ENCODE data around the gene C1QA. TPM values are rescaled to one million over a fixed set of nuclear protein-coding genes. Genes with fewer than 3 reads are reported as not detected.

Gene C1QA
- polyA plus RNA-seq, 2 of the 4 experiments (the other 2 are of a cell fraction), result not detected

GRCh38 chr1:22592051-22592450 is 44.4 kb upstream of the C1QA start:
- FAIRE-seq, result no peak
- TF ChIP-seq HOXA7 (CRISPR knock-in tag; IDR thresholded peaks at IDR 0.05) (no peak), MYC (IDR thresholded peaks at IDR 0.05; ENCODE audit: borderline replicate concordance, low read length) (no peak), HEYL (CRISPR knock-in tag; IDR thresholded peaks at IDR 0.05) (no peak)

DNA sequence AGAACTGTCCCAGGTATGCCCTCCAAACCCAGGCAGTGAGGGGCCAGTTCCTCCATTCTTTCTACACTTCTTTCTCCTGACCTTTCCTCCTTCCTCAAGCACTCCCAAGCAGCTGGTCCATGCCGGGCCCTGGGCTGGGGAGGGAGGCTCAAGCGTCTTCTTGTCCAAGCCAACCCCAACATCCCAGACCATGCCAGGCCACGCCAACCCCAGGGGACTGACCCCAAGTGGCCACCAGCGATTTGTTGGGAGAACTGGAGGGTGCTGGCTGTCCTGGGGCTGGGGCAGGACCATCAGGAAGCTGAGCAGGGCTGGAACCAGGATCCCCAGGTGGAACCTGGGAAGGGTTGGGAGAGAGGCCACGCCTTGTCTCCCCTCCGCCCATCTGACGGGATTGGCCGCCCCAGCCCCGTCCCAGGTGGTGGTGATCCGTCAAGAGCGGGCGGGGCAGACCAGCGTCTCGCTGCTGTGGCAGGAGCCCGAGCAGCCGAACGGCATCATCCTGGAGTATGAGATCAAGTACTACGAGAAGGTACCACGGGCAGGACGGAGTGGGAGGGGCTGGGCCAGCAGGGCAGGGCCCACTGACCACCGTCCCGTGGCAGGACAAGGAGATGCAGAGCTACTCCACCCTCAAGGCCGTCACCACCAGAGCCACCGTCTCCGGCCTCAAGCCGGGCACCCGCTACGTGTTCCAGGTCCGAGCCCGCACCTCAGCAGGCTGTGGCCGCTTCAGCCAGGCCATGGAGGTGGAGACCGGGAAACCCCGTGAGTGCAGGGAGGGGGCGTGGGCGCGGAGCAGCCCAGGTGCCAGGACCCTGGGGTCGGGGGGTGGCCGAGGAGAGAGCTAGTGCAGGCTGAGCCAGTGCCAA is 43.3 kb upstream of the C1QA start:
- no peak overlapping the region for H3K4me2 ChIP-seq
- no peaks in the 10 kb centered on the region for H3K9me3 ChIP-seq
- WGBS (ENCODE audit: missing lambda C conversion rate), result 38% methylated on average over 14 of the region's 38 CpGs
- ChIA-PET POLR2A (no interaction called here), CTCF (interaction anchor here (0.5 kb wide), 1 partner anchor 422 kb away, joined by 3 read pairs; no protein-coding TSS in a partner anchor)
- H3K4me3 ChIP-seq, result no peak overlapping the region
- FAIRE-seq (no peak), ATAC-seq (no peak; a peak in 2 of 6 replicates), DNase-seq (ENCODE audit: low read depth in 1 of 2, low spot score in 1 of 2) (no peak)
- no peak overlapping the region for H3K27ac ChIP-seq
- H3K4me1 ChIP-seq, result no peaks in the 10 kb centered on the region
- TF ChIP-seq HOXB5 (CRISPR knock-in tag; IDR thresholded peaks at IDR 0.05) (no peak), NPAS2 (CRISPR knock-in tag; IDR thresholded peaks at IDR 0.05; ENCODE audit: borderline replicate concordance) (no peak), RNF2 (IDR thresholded peaks at IDR 0.05; ENCODE audit: borderline replicate concordance, low read depth) (no peak), MAX (IDR thresholded peaks at IDR 0.05) (no peak), HDAC2 (IDR thresholded peaks at IDR 0.05) (no peak), E2F6 (IDR thresholded peaks at IDR 0.05; ENCODE audit: borderline replicate concordance, low read depth) (no peak), MAFK (IDR thresholded peaks at IDR 0.05; ENCODE audit: partially characterized antibody) (no peak), FOSL2 (IDR thresholded peaks at IDR 0.05) (no peak), FOSL2 (CRISPR knock-in tag; IDR thresholded peaks at IDR 0.05) (no peak), PHF8 (IDR thresholded peaks at IDR 0.05; ENCODE audit: borderline replicate concordance, low read depth) (no peak), MYC (IDR thresholded peaks at IDR 0.05; ENCODE audit: borderline replicate concordance, low read length) (no peak), TFCP2L1 (CRISPR knock-in tag; IDR thresholded peaks at IDR 0.05) (no peak), ZSCAN20 (CRISPR knock-in tag; IDR thresholded peaks at IDR 0.05) (no peak), TP53 (CRISPR knock-in tag; IDR thresholded peaks at IDR 0.05) (no peak), POLR2AphosphoS2 (conservative IDR thresholded peaks at IDR 0.05; ENCODE audit: low read length) (no peak), CHD2 (IDR thresholded peaks at IDR 0.05; ENCODE audit: low read length, partially characterized antibody) (no peak), ZC3H11A (IDR thresholded peaks at IDR 0.05) (no peak)
- TF ChIP-seq, protein P1, sequence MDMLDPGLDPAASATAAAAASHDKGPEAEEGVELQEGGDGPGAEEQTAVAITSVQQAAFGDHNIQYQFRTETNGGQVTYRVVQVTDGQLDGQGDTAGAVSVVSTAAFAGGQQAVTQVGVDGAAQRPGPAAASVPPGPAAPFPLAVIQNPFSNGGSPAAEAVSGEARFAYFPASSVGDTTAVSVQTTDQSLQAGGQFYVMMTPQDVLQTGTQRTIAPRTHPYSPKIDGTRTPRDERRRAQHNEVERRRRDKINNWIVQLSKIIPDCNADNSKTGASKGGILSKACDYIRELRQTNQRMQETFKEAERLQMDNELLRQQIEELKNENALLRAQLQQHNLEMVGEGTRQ (IDR thresholded peaks at IDR 0.05), result no peak
- TF ChIP-seq, protein P2, sequence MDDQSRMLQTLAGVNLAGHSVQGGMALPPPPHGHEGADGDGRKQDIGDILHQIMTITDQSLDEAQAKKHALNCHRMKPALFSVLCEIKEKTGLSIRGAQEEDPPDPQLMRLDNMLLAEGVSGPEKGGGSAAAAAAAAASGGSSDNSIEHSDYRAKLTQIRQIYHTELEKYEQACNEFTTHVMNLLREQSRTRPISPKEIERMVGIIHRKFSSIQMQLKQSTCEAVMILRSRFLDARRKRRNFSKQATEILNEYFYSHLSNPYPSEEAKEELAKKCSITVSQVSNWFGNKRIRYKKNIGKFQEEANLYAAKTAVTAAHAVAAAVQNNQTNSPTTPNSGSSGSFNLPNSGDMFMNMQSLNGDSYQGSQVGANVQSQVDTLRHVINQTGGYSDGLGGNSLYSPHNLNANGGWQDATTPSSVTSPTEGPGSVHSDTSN (IDR thresholded peaks at IDR 0.05), result no peak

More at GRCh38 chr1:22592051-22592450, 44.4 kb upstream of the C1QA start:
- POLR2A ChIA-PET, result no interaction called here
- Histone ChIP-seq H3K9me3 (no peaks in the 10 kb centered on the region), H3K27ac (no peak overlapping the region), H3K4me3 (no peak overlapping the region), H3K4me2 (no peak overlapping the region), H3K4me1 (no peaks in the 10 kb centered on the region)
- WGBS (ENCODE audit: missing lambda C conversion rate), result 57% methylated on average over 9 of the region's 9 CpGs
- ATAC-seq (no peak), DNase-seq (ENCODE audit: low read depth in 1 of 2, low spot score in 1 of 2) (no peak)
- CTCF ChIA-PET, result interaction anchor here (1.4 kb wide), 1 partner anchor 49 kb away, joined by 4 read pairs; no protein-coding TSS in a partner anchor

DNA sequence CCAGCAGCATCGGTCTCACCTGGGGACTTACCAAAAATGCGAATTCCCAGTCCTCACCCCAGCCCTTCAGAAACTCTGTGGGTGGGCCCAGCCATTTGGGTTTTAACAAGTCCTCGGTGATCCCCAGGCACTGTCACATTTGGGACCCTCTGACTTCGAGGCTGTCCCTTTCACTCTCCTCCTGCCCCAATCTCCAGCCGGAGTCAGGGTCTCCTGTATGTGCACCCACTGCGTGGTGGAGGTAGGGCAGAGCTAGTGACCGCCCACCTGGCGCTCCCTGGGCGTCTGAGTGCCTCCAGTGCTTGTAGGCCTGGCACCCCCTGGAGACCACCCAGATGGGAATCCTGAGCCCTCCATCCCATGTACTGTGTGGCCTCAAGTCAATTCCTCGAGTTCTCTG is 42.0 kb upstream of the C1QA start:
- ATAC-seq (no peak), DNase-seq (ENCODE audit: low read depth in 1 of 2, low spot score in 1 of 2) (no peak), FAIRE-seq (no peak)
- no peaks in the 10 kb centered on the region for H3K9me3 ChIP-seq
- WGBS (ENCODE audit: missing lambda C conversion rate), result 37% methylated on average over 5 of the region's 10 CpGs
- ChIA-PET POLR2A (no interaction called here), CTCF (no interaction called here)
- no peaks in the 10 kb centered on the region for H3K4me1 ChIP-seq
- H3K27ac ChIP-seq, result no peak overlapping the region
- H3K4me2 ChIP-seq, result no peak overlapping the region
- no peak for TF ChIP-seq NR3C1 (IDR thresholded peaks at IDR 0.05)
- no peak for TF ChIP-seq ELK1 (IDR thresholded peaks at IDR 0.05; ENCODE audit: low read depth, low read length)
- no peak for TF ChIP-seq ZSCAN20 (CRISPR knock-in tag; IDR thresholded peaks at IDR 0.05)
- no peak for TF ChIP-seq CHD2 (IDR thresholded peaks at IDR 0.05; ENCODE audit: low read length, partially characterized antibody)
- TF ChIP-seq MYC (IDR thresholded peaks at IDR 0.05; ENCODE audit: borderline replicate concordance, low read length), result no peak
- TF ChIP-seq MAFK (IDR thresholded peaks at IDR 0.05; ENCODE audit: partially characterized antibody), result no peak
- no peak for TF ChIP-seq BHLHE40 (IDR thresholded peaks at IDR 0.05; ENCODE audit: low read depth, low read length)
- TF ChIP-seq HOXB5 (CRISPR knock-in tag; IDR thresholded peaks at IDR 0.05), result no peak
- no peak for TF ChIP-seq HOXB13 (CRISPR knock-in tag; IDR thresholded peaks at IDR 0.05; ENCODE audit: low read depth)
- TF ChIP-seq NPAS2 (CRISPR knock-in tag; IDR thresholded peaks at IDR 0.05; ENCODE audit: borderline replicate concordance), result no peak
- no peak for TF ChIP-seq RAD21 (conservative IDR thresholded peaks at IDR 0.05 in 1 of 2, IDR thresholded peaks at IDR 0.05 in 1 of 2)
- no peak for TF ChIP-seq FOSL2 (IDR thresholded peaks at IDR 0.05)
- TF ChIP-seq FOSL2 (CRISPR knock-in tag; IDR thresholded peaks at IDR 0.05), result no peak
- no peak for TF ChIP-seq ZNF302 (CRISPR knock-in tag; IDR thresholded peaks at IDR 0.05)
- TF ChIP-seq, protein P3, sequence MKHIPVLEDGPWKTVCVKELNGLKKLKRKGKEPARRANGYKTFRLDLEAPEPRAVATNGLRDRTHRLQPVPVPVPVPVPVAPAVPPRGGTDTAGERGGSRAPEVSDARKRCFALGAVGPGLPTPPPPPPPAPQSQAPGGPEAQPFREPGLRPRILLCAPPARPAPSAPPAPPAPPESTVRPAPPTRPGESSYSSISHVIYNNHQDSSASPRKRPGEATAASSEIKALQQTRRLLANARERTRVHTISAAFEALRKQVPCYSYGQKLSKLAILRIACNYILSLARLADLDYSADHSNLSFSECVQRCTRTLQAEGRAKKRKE (CRISPR knock-in tag; IDR thresholded peaks at IDR 0.05; ENCODE audit: low read depth), result no peak
- no peak overlapping the region for H3K4me3 ChIP-seq
